Measurements from ENCODE around the gene ZRANB2. TPM values are rescaled to one million over a fixed set of nuclear protein-coding genes. Genes with fewer than 3 reads are reported as not detected.
A peak's percentile ranks its signal among the peaks of the same experiment; 100 is the strongest.

ZRANB2 gene, protein sequence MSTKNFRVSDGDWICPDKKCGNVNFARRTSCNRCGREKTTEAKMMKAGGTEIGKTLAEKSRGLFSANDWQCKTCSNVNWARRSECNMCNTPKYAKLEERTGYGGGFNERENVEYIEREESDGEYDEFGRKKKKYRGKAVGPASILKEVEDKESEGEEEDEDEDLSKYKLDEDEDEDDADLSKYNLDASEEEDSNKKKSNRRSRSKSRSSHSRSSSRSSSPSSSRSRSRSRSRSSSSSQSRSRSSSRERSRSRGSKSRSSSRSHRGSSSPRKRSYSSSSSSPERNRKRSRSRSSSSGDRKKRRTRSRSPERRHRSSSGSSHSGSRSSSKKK
- 41.5 and 45.4 TPM in 2 replicates for total RNA-seq

DNA sequence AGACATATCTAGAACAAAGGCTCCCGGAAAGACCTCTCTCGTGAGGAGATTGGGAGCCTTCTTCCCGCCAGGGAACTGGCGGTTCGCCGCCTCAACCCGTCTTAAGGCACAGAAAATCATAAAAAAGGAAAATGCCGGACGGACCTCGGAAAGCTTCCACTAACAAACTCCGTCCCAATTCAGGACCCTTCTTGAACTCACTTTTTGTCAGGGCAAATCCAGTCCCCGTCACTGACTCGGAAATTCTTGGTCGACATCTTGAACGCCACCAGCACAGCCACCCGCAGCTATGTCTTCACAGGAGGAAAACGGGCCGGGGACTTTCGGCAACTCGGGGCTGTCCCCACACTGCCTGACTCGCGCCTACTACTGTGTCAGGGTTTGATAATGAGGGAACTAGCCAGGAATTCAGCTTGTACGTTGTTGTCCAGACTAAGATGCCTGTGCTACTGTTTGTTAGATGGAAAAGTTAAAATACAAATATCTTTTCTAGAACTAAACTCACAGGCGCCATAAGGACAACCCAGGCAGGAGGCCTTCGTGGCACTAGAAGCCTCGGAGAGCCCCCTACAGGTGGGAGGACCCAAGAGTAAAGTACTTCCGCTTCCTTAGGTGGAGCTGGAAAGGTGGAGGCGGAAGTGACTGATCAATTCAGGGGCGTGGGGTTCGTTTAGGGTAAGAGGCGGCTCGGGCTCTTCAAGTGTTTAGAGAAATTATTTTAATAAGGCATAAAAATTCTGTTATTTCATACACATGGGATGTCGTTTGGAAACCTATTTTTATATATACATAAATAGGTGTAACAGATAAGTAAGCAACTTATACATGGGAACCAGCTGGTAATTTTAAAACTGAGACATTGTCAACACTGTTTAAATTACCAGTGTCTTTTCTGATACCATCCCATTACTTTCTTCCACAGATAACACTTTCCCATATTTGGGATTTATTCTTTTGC is at the start of gene ZRANB2:
Gene ZRANB2, minus strand, starts transcription at position 297 of the 958 bp plus-strand sequence. Its CDS starts 40 bp downstream, at position 257.
- H3K4me3 ChIP-seq (ENCODE audit: low read depth, low read length) = peak within 1 kb of the TSS; percentile 83
- peak; percentile 90 for DNase-seq (ENCODE audit: low read depth)
- TF ChIP-seq, protein P1, sequence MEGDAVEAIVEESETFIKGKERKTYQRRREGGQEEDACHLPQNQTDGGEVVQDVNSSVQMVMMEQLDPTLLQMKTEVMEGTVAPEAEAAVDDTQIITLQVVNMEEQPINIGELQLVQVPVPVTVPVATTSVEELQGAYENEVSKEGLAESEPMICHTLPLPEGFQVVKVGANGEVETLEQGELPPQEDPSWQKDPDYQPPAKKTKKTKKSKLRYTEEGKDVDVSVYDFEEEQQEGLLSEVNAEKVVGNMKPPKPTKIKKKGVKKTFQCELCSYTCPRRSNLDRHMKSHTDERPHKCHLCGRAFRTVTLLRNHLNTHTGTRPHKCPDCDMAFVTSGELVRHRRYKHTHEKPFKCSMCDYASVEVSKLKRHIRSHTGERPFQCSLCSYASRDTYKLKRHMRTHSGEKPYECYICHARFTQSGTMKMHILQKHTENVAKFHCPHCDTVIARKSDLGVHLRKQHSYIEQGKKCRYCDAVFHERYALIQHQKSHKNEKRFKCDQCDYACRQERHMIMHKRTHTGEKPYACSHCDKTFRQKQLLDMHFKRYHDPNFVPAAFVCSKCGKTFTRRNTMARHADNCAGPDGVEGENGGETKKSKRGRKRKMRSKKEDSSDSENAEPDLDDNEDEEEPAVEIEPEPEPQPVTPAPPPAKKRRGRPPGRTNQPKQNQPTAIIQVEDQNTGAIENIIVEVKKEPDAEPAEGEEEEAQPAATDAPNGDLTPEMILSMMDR (conservative IDR thresholded peaks at IDR 0.05; ENCODE audit: low read depth, low read length) = peak; percentile 74

DNA sequence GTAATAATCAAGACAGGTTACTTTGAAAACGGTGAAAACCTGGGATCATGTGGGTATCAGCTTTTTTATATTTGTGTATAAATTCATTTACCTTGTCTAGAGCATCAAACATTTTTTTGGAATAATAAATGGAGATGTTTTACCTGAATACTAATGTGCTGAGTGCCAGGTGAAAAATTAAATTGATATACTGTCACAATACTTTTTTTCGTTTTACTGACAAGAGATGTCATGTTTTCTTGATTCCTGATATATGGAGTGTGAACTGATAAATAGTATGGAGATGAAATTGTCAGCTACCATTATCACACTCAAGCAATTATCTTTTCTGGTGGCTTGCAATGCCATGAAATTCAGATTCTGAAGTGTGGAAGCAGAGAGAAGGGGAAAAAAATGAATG is 47.2 kb upstream of the ZRANB2 start:
- no peak for DNase-seq (ENCODE audit: low read depth)
- no peak overlapping the region for H3K4me3 ChIP-seq (ENCODE audit: low read depth, low read length)
- TF ChIP-seq, protein P1 (conservative IDR thresholded peaks at IDR 0.05; ENCODE audit: low read depth, low read length) = no peak

DNA sequence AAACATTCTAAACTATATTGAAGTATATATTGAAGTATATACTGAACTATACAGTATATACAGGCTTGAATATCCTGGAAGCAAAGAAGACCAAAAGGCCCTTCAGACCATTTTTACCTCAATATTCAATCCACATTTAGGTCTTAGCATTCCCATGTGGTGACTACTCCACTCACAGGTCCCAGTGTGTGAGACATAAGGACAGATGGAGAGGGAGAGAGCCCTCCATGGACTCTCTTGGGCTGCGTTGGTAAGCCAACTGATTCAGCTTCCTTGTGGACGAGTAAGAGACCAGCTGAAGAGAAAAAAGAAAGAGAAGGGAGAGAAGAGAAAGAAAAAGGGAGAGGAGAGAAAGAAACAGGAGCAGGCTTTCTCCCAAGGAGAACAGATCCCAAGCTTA is 37.3 kb upstream of the ZRANB2 start:
- no peak overlapping the region for H3K4me3 ChIP-seq (ENCODE audit: low read depth, low read length)
- TF ChIP-seq, protein P1 (conservative IDR thresholded peaks at IDR 0.05; ENCODE audit: low read depth, low read length) = no peak
- DNase-seq (ENCODE audit: low read depth) = no peak

DNA sequence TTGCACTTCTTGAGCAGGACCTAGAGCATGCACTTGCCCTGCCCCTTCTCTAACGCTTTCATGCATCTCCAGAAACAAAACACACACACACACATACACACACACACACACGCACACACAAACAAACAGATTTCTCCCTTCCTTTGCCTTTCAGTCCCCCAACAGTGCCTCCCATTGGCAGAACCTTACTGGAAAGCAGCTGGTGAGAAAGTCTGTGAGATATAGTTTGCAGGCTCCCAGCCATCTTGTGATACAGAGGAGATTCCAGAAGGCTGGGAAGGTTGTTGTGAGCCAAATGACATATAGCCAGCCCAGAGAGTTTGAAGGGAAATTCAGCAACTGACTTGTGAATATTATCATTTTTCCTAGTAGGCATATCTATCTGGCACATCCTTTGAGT is 35.9 kb upstream of the ZRANB2 start:
- TF ChIP-seq, protein P1 (conservative IDR thresholded peaks at IDR 0.05; ENCODE audit: low read depth, low read length) = no peak
- DNase-seq (ENCODE audit: low read depth) = no peak
- no peak overlapping the region for H3K4me3 ChIP-seq (ENCODE audit: low read depth, low read length)

DNA sequence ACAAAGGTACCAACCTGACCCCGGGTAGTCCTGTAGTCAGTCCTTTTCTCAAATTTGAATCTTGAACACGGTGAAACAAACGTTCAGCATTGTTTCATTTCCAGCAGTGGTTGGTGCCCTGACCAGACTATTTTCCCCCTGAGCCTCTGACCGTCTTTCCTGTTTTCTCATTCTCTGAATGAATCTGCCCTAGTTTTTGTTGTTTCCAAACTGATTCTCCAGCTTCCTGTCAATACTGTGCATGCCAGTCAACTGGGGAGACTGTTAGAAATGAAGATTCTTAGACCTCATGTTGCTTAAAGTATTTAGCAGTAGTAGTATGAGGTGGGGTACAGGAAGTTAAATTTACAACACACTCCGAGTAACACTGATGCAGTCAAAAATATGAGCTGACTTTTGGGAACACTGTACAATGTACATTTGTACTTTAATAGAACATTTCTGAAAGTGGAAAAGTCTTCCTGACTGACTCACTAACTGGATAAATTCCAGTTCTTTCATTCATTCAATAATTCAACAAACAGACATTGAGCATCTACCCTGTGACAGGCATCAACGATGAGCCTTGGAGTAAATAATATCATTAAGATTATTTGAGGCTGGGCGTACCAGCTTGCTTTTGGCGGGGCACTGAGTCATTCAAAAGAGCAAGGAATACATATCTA is 26.0 kb upstream of the ZRANB2 start:
- no peak for DNase-seq (ENCODE audit: low read depth)
- no peak overlapping the region for H3K4me3 ChIP-seq (ENCODE audit: low read depth, low read length)
- TF ChIP-seq, protein P1 (conservative IDR thresholded peaks at IDR 0.05; ENCODE audit: low read depth, low read length) = no peak

DNA sequence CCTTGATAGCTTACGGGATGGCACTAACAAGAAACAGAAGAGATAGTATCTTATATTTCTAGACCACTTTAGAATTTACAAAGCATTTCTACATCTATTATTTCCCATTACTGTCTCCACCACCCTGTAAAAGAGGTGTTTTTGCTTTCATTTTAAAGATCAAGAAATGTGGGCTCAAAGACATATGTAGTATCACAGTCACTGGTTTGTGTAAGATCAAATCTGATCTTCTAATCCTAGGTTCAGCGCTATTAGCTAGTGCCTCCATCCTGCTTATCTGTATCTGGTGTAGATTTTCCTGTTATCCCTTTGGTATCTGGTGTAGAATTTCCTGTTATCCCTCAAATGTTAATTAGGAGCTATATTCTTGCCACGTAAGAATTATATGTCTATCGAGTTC is 23.6 kb upstream of the ZRANB2 start:
- TF ChIP-seq, protein P1 (conservative IDR thresholded peaks at IDR 0.05; ENCODE audit: low read depth, low read length) = no peak
- H3K4me3 ChIP-seq (ENCODE audit: low read depth, low read length) = no peak overlapping the region
- DNase-seq (ENCODE audit: low read depth) = no peak
